ENCODE measurements around the gene RRP15.
A peak's percentile ranks its signal among the peaks of the same experiment; 100 is the strongest.

Gene RRP15

DNA sequence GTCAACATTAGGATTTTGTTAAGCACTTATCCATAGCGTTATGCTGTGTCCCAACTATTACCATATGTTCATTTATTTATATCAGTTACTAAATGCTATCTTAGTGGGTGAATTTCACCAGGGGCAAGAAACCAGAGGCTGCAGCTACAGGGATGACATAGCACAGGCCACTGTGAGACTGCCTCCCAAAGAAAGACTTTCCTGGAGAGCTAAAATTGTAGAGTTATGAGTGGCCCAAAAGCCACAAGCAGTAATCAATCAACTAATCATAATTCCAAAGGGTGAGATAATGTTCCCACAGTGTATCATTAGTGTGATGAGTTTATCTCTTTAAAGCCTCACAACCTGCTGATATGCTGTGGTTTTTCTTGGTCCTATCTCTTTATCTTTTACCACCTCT, 56.2 kb downstream of the RRP15 start:
- no peak overlapping the region for H3K27ac ChIP-seq
- no peaks in the 10 kb centered on the region for H3K79me2 ChIP-seq
- no peaks in the 10 kb centered on the region for H3K9me3 ChIP-seq (ENCODE audit: control insufficient read depth, low read length)
- H3K4me1 ChIP-seq, result no peaks in the 10 kb centered on the region
- H3K27me3 ChIP-seq (ENCODE audit: control insufficient read depth, insufficient read depth, low read length), result no peaks in the 10 kb centered on the region
- no peak overlapping the region for H3K4me3 ChIP-seq (ENCODE audit: low read depth, low read length)
- H3K36me3 ChIP-seq (ENCODE audit: control insufficient read depth, insufficient read depth, low read length), result no peaks in the 10 kb centered on the region
- TF ChIP-seq, protein P1, sequence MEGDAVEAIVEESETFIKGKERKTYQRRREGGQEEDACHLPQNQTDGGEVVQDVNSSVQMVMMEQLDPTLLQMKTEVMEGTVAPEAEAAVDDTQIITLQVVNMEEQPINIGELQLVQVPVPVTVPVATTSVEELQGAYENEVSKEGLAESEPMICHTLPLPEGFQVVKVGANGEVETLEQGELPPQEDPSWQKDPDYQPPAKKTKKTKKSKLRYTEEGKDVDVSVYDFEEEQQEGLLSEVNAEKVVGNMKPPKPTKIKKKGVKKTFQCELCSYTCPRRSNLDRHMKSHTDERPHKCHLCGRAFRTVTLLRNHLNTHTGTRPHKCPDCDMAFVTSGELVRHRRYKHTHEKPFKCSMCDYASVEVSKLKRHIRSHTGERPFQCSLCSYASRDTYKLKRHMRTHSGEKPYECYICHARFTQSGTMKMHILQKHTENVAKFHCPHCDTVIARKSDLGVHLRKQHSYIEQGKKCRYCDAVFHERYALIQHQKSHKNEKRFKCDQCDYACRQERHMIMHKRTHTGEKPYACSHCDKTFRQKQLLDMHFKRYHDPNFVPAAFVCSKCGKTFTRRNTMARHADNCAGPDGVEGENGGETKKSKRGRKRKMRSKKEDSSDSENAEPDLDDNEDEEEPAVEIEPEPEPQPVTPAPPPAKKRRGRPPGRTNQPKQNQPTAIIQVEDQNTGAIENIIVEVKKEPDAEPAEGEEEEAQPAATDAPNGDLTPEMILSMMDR (IDR thresholded peaks at IDR 0.05), result no peak
- no peak overlapping the region for H2AFZ ChIP-seq
- no peak overlapping the region for H3K9ac ChIP-seq
- no peak overlapping the region for H3K4me2 ChIP-seq (ENCODE audit: low read length)

DNA sequence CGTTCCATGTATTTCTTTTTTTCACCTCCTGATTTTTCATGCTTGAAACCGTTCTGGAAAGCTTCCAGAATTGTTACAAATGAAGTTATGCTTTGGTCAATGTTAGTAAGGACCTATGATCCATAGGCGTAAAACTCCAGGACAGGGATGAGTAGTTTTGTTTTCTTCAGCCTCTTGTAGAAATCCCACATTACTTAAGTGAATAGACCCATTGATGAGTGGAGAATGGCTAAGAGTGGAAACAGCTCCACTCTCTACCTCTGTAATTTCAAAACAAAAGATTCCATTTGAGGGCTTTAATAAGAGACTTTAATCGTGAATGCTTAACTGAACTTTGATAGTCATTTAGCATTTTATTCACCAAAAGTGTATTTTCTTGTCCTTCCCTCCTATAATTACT, 57.0 kb downstream of the RRP15 start:
- Histone ChIP-seq H3K36me3 (ENCODE audit: control insufficient read depth, insufficient read depth, low read length) (no peaks in the 10 kb centered on the region), H3K4me2 (ENCODE audit: low read length) (no peak overlapping the region), H3K9me3 (ENCODE audit: control insufficient read depth, low read length) (no peaks in the 10 kb centered on the region), H3K4me3 (ENCODE audit: low read depth, low read length) (no peak overlapping the region), H3K27me3 (ENCODE audit: control insufficient read depth, insufficient read depth, low read length) (no peaks in the 10 kb centered on the region), H3K9ac (no peak overlapping the region), H3K79me2 (no peaks in the 10 kb centered on the region), H3K27ac (no peak overlapping the region), H3K4me1 (no peaks in the 10 kb centered on the region), H2AFZ (no peak overlapping the region)
- TF ChIP-seq, protein P1 (IDR thresholded peaks at IDR 0.05), result no peak

DNA sequence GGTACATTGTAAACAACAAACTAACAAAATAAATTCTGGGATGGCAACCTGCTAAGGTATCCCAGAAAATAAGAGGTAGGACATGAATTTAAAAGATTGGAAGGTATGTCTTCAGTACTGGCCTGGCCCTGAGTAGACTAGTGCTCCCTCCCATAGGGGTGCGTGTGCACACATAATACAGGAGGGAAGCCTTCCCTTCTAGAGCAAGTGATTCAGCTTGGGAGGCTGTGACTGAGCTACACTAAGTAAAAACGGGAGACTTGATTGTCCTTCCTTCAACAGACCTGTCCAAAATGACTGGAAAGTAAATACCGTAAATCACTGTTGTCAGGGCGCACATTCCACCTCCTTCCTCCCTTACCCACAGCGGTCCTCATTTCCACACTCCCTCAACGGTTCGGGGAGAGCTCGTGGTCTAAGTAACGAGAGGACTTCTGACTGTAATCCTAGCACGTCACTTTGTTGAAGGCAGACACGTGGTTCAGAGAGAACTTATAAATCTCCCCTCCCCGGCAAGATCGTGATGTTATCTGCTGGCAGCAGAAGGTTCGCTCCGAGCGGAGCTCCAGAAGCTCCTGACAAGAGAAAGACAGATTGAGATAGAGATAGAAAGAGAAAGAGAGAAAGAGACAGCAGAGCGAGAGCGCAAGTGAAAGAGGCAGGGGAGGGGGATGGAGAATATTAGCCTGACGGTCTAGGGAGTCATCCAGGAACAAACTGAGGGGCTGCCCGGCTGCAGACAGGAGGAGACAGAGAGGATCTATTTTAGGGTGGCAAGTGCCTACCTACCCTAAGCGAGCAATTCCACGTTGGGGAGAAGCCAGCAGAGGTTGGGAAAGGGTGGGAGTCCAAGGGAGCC, 60.0 kb downstream of the RRP15 start, which contains the start of gene TGFB2:
Gene TGFB2, plus strand, starts transcription at position 523 of the 859 bp plus-strand sequence. CDS start 1,366 bp downstream, outside the sequence.
- Histone ChIP-seq H3K36me3 (ENCODE audit: control insufficient read depth, insufficient read depth, low read length) (no peaks in the 10 kb centered on the region), H3K4me3 (ENCODE audit: low read depth, low read length) (peak within 1 kb of the TSS; percentile 68), H3K27ac (peak within 1 kb of the TSS; percentile 24), H3K4me2 (ENCODE audit: low read length) (peak within 1 kb of the TSS; percentile 97), H2AFZ (peak within 1 kb of the TSS; percentile 84), H3K27me3 (ENCODE audit: control insufficient read depth, insufficient read depth, low read length) (no peaks in the 10 kb centered on the region), H3K9me3 (ENCODE audit: control insufficient read depth, low read length) (no peaks in the 10 kb centered on the region), H3K4me1 (no peaks in the 10 kb centered on the region), H3K9ac (no peak within 1 kb of the TSS), H3K79me2 (no peaks in the 10 kb centered on the region)
- TF ChIP-seq, protein P1 (IDR thresholded peaks at IDR 0.05), result no peak

DNA sequence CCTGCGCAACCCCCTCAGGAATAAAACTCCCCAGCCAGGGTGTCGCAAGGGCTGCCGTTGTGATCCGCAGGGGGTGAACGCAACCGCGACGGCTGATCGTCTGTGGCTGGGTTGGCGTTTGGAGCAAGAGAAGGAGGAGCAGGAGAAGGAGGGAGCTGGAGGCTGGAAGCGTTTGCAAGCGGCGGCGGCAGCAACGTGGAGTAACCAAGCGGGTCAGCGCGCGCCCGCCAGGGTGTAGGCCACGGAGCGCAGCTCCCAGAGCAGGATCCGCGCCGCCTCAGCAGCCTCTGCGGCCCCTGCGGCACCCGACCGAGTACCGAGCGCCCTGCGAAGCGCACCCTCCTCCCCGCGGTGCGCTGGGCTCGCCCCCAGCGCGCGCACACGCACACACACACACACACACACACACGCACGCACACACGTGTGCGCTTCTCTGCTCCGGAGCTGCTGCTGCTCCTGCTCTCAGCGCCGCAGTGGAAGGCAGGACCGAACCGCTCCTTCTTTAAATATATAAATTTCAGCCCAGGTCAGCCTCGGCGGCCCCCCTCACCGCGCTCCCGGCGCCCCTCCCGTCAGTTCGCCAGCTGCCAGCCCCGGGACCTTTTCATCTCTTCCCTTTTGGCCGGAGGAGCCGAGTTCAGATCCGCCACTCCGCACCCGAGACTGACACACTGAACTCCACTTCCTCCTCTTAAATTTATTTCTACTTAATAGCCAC, 60.7 kb downstream of the RRP15 start:
- H3K9ac ChIP-seq, result no peak overlapping the region
- no peaks in the 10 kb centered on the region for H3K9me3 ChIP-seq (ENCODE audit: control insufficient read depth, low read length)
- TF ChIP-seq, protein P1 (IDR thresholded peaks at IDR 0.05), result no peak
- no peaks in the 10 kb centered on the region for H3K36me3 ChIP-seq (ENCODE audit: control insufficient read depth, insufficient read depth, low read length)
- no peaks in the 10 kb centered on the region for H3K27me3 ChIP-seq (ENCODE audit: control insufficient read depth, insufficient read depth, low read length)
- H3K27ac ChIP-seq, result no peak overlapping the region
- H3K79me2 ChIP-seq, result no peaks in the 10 kb centered on the region
- H2AFZ ChIP-seq, result peak overlapping the region; percentile 84
- H3K4me1 ChIP-seq, result no peaks in the 10 kb centered on the region
- H3K4me3 ChIP-seq (ENCODE audit: low read depth, low read length), result peak overlapping the region; percentile 68
- peak overlapping the region; percentile 97 for H3K4me2 ChIP-seq (ENCODE audit: low read length)

All from parathyroid adenoma (tissue), 2 donors.